Jurkat, Clone E6-1 (cell line): ENCODE data around the gene SSTR5.

ENCODE experiments used
- DNase-seq: peaks from one replicate; pipeline ENCODE4 v3.0.0-alpha.2; 2011; ENCODE audit warnings: low read depth, low spot score
- H3K4me3 ChIP-seq: 2 replicates; pipeline ENCODE4 v1.5.1; 2011; ENCODE audit warnings: mild to moderate bottlenecking, low read length, control low read depth, moderate library complexity

The SSTR5 gene

GRCh38 chr16:1069154-1069553 is 3.4 kb upstream of the SSTR5 start:
- H3K4me3 ChIP-seq: no peak overlapping the region
- DNase-seq: no peak

- no peak overlapping the region for H3K4me3 ChIP-seq
- no peak for DNase-seq
Observed at GRCh38 chr16:1070084-1070863, 2.3 kb upstream of the SSTR5 start.

- H3K4me3 ChIP-seq: no peak overlapping the region
- DNase-seq: no peak
Observed at GRCh38 chr16:1070864-1071408, 1.6 kb upstream of the SSTR5 start.

- DNase-seq: no peak
Observed at GRCh38 chr16:1071561-1072225, 854 bp upstream of the SSTR5 start.

GRCh38 chr16:1073262-1073558 is 663 bp downstream of the SSTR5 start:
- H3K4me3 ChIP-seq: no peak overlapping the region

More at GRCh38 chr16:1071561-1072225, 854 bp upstream of the SSTR5 start:
- no peak overlapping the region for H3K4me3 ChIP-seq

GRCh38 chr16:1073566-1074378 is 1.2 kb downstream of the SSTR5 start:
- no peak for DNase-seq
- H3K4me3 ChIP-seq: no peak overlapping the region

More at GRCh38 chr16:1073262-1073558, 663 bp downstream of the SSTR5 start:
- no peak for DNase-seq

- no peak overlapping the region for H3K4me3 ChIP-seq
- DNase-seq: no peak
Observed at GRCh38 chr16:1074379-1074649, 1.8 kb downstream of the SSTR5 start.

GRCh38 chr16:1075546-1075945 is 3.0 kb downstream of the SSTR5 start:
- H3K4me3 ChIP-seq: no peak overlapping the region
- DNase-seq: no peak

GRCh38 chr16:1076801-1077576 is 4.4 kb downstream of the SSTR5 start:
- no peak overlapping the region for H3K4me3 ChIP-seq
- no peak for DNase-seq

GRCh38 chr16:1077877-1078578 is 5.5 kb downstream of the SSTR5 start:
- no peak overlapping the region for H3K4me3 ChIP-seq
- DNase-seq: no peak

GRCh38 chr16:1078579-1079021 is 6.1 kb downstream of the SSTR5 start:
- no peak overlapping the region for H3K4me3 ChIP-seq
- no peak for DNase-seq

- no peak overlapping the region for H3K4me3 ChIP-seq
- no peak for DNase-seq
Observed at GRCh38 chr16:1079341-1079740, 6.8 kb downstream of the SSTR5 start.

- H3K4me3 ChIP-seq: no peak overlapping the region
- no peak for DNase-seq
Observed at GRCh38 chr16:1079786-1080525, 7.4 kb downstream of the SSTR5 start.

GRCh38 chr16:1080801-1081733 is 8.5 kb downstream of the SSTR5 start:
- no peak for DNase-seq
- H3K4me3 ChIP-seq: no peak overlapping the region

GRCh38 chr16:1081734-1082265 is 9.3 kb downstream of the SSTR5 start:
- H3K4me3 ChIP-seq: no peak overlapping the region

GRCh38 chr16:1082266-1082951 is 9.9 kb downstream of the SSTR5 start:
- no peak for DNase-seq
- H3K4me3 ChIP-seq: no peak overlapping the region

More at GRCh38 chr16:1081734-1082265, 9.3 kb downstream of the SSTR5 start:
- DNase-seq: no peak
